ENCODE results near the gene SP140L. TPM values are rescaled to one million over a fixed set of nuclear protein-coding genes. Genes with fewer than 3 reads are reported as not detected.
A peak's percentile ranks its signal among the peaks of the same experiment; 100 is the strongest.
"Not testable (repeated sequence)": the region's sequence is repeated elsewhere in the genome, so short reads cannot be mapped to it uniquely, and the experiment has no call there.

Gene SP140L
- total and polyA plus RNA-seq, 2 experiments from 2014 or later = 0.30 TPM; not detected in 1

GRCh38 chr2:230400041-230400440 lies 73.0 kb downstream of the SP140L start:
- no peak overlapping the region for H3K4me3 ChIP-seq
- no peaks in the 10 kb centered on the region for H3K36me3 ChIP-seq
- H3K27me3 ChIP-seq = no peaks in the 10 kb centered on the region
- TF ChIP-seq, protein P1, sequence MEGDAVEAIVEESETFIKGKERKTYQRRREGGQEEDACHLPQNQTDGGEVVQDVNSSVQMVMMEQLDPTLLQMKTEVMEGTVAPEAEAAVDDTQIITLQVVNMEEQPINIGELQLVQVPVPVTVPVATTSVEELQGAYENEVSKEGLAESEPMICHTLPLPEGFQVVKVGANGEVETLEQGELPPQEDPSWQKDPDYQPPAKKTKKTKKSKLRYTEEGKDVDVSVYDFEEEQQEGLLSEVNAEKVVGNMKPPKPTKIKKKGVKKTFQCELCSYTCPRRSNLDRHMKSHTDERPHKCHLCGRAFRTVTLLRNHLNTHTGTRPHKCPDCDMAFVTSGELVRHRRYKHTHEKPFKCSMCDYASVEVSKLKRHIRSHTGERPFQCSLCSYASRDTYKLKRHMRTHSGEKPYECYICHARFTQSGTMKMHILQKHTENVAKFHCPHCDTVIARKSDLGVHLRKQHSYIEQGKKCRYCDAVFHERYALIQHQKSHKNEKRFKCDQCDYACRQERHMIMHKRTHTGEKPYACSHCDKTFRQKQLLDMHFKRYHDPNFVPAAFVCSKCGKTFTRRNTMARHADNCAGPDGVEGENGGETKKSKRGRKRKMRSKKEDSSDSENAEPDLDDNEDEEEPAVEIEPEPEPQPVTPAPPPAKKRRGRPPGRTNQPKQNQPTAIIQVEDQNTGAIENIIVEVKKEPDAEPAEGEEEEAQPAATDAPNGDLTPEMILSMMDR (IDR thresholded peaks at IDR 0.05; ENCODE audit: low read depth, low read length) = no peak
- no peaks in the 10 kb centered on the region for H3K9me3 ChIP-seq (ENCODE audit: low read depth)
- no peaks in the 10 kb centered on the region for H3K4me1 ChIP-seq (ENCODE audit: low read depth)
- DNase-seq (ENCODE audit: low read depth in 1 of 2, low spot score in 1 of 2) = no peak
- H3K27ac ChIP-seq = no peak overlapping the region

DNA sequence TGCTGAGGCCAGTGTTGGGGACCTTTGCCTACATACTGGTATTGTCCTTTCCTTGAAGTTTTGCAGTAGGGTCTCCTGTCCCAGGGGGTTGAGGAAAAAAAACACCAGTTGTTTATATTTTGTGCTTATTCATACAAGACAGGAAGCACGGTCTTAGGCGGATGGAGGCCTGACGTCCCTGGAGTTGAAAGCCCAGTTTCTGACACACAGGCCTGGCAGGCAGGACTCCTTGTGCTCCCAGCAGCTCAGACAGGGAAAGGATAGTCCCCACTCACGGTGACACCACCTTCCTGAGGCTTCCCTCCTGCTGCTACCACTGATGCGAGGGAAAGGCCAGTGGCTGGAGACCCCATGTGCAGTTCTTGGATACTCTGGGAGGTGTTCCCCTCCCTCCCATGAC lies 73.5 kb downstream of the SP140L start:
- no peaks in the 10 kb centered on the region for H3K36me3 ChIP-seq
- H3K27me3 ChIP-seq = no peaks in the 10 kb centered on the region
- no peak for DNase-seq (ENCODE audit: low read depth in 1 of 2, low spot score in 1 of 2)
- TF ChIP-seq, protein P1 (IDR thresholded peaks at IDR 0.05; ENCODE audit: low read depth, low read length) = no peak
- no peaks in the 10 kb centered on the region for H3K4me1 ChIP-seq (ENCODE audit: low read depth)
- H3K9me3 ChIP-seq (ENCODE audit: low read depth) = no peaks in the 10 kb centered on the region
- no peak overlapping the region for H3K4me3 ChIP-seq
- no peak overlapping the region for H3K27ac ChIP-seq

DNA sequence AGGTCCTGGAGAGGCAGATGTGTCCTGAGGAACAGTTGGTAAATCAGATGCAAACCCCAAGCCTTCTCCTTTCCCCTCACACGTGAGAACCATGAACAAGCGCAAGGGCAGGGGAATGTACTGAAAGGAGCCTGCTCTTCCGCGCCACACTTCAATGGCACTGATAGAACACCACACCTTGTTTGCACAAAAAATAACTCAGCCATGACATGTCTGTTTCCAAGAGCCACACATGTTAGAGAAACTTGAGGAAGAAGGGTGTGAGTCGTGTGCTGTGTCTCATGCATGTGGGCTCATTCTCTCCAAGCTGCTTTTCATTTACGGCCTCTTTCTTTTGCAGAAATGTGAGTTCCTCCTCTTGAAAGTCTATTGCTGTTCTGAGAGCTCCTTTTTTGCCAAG lies 74.0 kb downstream of the SP140L start:
- not testable (repeated sequence) for H3K9me3 ChIP-seq (ENCODE audit: low read depth); H3K27ac ChIP-seq; H3K4me3 ChIP-seq; H3K4me1 ChIP-seq (ENCODE audit: low read depth); H3K36me3 ChIP-seq; DNase-seq (ENCODE audit: low read depth in 1 of 2, low spot score in 1 of 2); H3K27me3 ChIP-seq

DNA sequence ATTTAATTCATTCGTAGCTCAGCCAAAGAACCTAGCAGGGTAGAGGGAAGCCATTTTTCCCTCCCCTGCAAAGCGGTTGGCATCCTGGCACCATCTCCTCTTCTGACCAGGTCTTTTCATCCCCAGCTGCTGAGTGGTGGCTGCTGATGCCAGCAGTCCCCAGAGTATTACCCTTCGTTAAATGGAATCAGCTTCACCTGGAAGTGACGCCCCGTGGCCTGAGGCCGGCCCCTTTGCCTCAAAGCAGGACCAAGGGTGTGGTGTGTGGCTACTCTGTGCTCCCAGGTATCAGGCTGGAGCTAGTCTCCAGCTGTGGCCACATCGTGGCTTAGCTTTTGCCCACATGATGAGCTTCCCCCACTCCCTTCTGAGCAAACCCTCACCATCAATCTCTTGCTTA lies 76.8 kb downstream of the SP140L start:
- no peak for DNase-seq (ENCODE audit: low read depth in 1 of 2, low spot score in 1 of 2)
- Histone ChIP-seq H3K27me3 (no peaks in the 10 kb centered on the region), H3K4me1 (ENCODE audit: low read depth) (no peaks in the 10 kb centered on the region), H3K27ac (no peak overlapping the region), H3K36me3 (no peaks in the 10 kb centered on the region), H3K9me3 (ENCODE audit: low read depth) (no peaks in the 10 kb centered on the region), H3K4me3 (no peak overlapping the region)
- TF ChIP-seq, protein P1 (IDR thresholded peaks at IDR 0.05; ENCODE audit: low read depth, low read length) = no peak

- H3K4me3 ChIP-seq = no peak overlapping the region
- H3K36me3 ChIP-seq = no peaks in the 10 kb centered on the region
- H3K9me3 ChIP-seq (ENCODE audit: low read depth) = no peaks in the 10 kb centered on the region
- no peaks in the 10 kb centered on the region for H3K4me1 ChIP-seq (ENCODE audit: low read depth)
- TF ChIP-seq, protein P1 (IDR thresholded peaks at IDR 0.05; ENCODE audit: low read depth, low read length) = no peak
- no peak overlapping the region for H3K27ac ChIP-seq
- H3K27me3 ChIP-seq = peaks cover 13% of the 10 kb centered on the region
- DNase-seq (ENCODE audit: low read depth in 1 of 2, low spot score in 1 of 2) = no peak
These were observed 78.8 kb downstream of the SP140L start for GRCh38 chr2:230405824-230406223.

GRCh38 chr2:230408244-230408842 lies 81.3 kb downstream of the SP140L start:
- Histone ChIP-seq H3K27ac (no peak overlapping the region), H3K4me3 (no peak overlapping the region), H3K27me3 (peaks cover 31% of the 10 kb centered on the region), H3K9me3 (ENCODE audit: low read depth) (no peaks in the 10 kb centered on the region), H3K4me1 (ENCODE audit: low read depth) (no peaks in the 10 kb centered on the region), H3K36me3 (no peaks in the 10 kb centered on the region)
- TF ChIP-seq, protein P1 (IDR thresholded peaks at IDR 0.05; ENCODE audit: low read depth, low read length) = no peak
- peak in 1 of 2 donors; percentile 89 for DNase-seq (ENCODE audit: low read depth in 1 of 2, low spot score in 1 of 2)

GRCh38 chr2:230409316-230409715 lies 82.3 kb downstream of the SP140L start:
- H3K36me3 ChIP-seq; H3K27ac ChIP-seq; DNase-seq (ENCODE audit: low read depth in 1 of 2, low spot score in 1 of 2); H3K9me3 ChIP-seq (ENCODE audit: low read depth); H3K4me3 ChIP-seq; H3K4me1 ChIP-seq (ENCODE audit: low read depth): not testable (repeated sequence)
- H3K27me3 ChIP-seq = peaks cover 31% of the 10 kb centered on the region
